ENCODE measurements around the gene KCNG1.

KCNG1 gene

DNA sequence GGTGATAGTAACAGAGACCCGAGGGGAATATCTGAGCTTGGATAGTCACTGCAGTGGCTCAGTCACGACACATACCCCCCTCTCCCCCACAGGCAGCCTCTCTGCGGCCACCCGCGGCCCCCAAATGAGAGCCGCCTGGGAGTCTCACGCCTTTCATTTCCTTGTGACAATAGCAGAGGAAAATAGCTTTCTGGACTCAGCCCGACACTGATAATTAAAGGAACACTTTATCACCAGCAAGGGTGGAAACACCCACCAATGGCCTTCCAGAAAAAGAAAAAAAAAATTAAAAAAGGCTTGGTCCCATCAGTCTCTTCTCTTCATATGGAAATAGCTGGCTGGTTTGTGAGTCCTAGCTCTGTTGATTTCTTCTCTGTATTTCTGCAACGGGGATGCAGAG lies 35.1 kb upstream of the KCNG1 start:
- Histone ChIP-seq H3K9me3 (replicated peaks; ENCODE audit: insufficient read depth, low read length) (no peaks in the 10 kb centered on the region), H3K79me2 (ENCODE audit: low read length) (no peaks in the 10 kb centered on the region), H3F3A (ENCODE audit: insufficient read depth, low read length) (no peaks in the 10 kb centered on the region), H3K9me2 (replicated peaks; ENCODE audit: insufficient read depth, low read length) (no peaks in the 10 kb centered on the region), H3K27ac (ENCODE audit: low read length) (no peak overlapping the region), H4K20me1 (ENCODE audit: insufficient read depth, low read length) (no peaks in the 10 kb centered on the region), H3K4me3 (ENCODE audit: low read length) (no peak overlapping the region), H3K4me1 (ENCODE audit: low read length) (no peaks in the 10 kb centered on the region), H3K36me3 (replicated peaks; ENCODE audit: insufficient read depth, low read length) (no peaks in the 10 kb centered on the region), H3K4me2 (ENCODE audit: low read depth, low read length) (peak overlapping the region; percentile 11; the same call in 1 of the 2 replicates), H2AFZ (ENCODE audit: low read length) (no peak overlapping the region), H3K27me3 (replicated peaks; ENCODE audit: insufficient read depth, low read length) (no peaks in the 10 kb centered on the region), H3K9ac (ENCODE audit: low read length) (no peak overlapping the region)
- TF ChIP-seq, protein P1, sequence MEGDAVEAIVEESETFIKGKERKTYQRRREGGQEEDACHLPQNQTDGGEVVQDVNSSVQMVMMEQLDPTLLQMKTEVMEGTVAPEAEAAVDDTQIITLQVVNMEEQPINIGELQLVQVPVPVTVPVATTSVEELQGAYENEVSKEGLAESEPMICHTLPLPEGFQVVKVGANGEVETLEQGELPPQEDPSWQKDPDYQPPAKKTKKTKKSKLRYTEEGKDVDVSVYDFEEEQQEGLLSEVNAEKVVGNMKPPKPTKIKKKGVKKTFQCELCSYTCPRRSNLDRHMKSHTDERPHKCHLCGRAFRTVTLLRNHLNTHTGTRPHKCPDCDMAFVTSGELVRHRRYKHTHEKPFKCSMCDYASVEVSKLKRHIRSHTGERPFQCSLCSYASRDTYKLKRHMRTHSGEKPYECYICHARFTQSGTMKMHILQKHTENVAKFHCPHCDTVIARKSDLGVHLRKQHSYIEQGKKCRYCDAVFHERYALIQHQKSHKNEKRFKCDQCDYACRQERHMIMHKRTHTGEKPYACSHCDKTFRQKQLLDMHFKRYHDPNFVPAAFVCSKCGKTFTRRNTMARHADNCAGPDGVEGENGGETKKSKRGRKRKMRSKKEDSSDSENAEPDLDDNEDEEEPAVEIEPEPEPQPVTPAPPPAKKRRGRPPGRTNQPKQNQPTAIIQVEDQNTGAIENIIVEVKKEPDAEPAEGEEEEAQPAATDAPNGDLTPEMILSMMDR (IDR thresholded peaks at IDR 0.05; ENCODE audit: low read length): no peak
- no peak for TF ChIP-seq EZH2 (optimal IDR thresholded peaks at IDR 0.05; ENCODE audit: low read depth, low read length)
- no peak for TF ChIP-seq EZH2phosphoT487 (IDR thresholded peaks at IDR 0.05; ENCODE audit: low read length)
- DNase-seq: no peak

DNA sequence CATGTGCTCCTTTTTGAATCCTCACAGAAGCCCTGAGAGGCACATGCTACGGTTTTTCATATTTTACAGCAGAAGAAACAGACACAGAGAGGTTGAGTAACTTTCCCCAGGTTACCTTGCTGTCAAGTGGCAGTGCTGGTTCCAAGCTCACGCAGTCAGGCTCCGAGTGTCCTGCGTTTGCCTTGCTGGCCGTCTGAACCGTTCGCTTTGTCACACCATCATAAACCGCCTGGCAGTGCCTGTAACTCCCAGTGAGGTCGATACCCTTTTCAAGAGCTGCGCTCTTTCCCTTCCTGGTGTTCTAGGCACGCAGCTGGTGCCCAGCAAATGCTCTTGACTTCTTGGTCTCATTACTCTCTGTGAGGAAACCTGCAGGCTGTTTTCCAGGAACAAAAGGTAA lies 31.3 kb upstream of the KCNG1 start:
- Histone ChIP-seq H3K27me3 (replicated peaks; ENCODE audit: insufficient read depth, low read length) (no peaks in the 10 kb centered on the region), H2AFZ (ENCODE audit: low read length) (no peak overlapping the region), H3K4me3 (ENCODE audit: low read length) (no peak overlapping the region), H3K36me3 (replicated peaks; ENCODE audit: insufficient read depth, low read length) (no peaks in the 10 kb centered on the region), H3K9ac (ENCODE audit: low read length) (no peak overlapping the region), H3K9me3 (replicated peaks; ENCODE audit: insufficient read depth, low read length) (no peaks in the 10 kb centered on the region), H4K20me1 (ENCODE audit: insufficient read depth, low read length) (no peaks in the 10 kb centered on the region), H3F3A (ENCODE audit: insufficient read depth, low read length) (no peaks in the 10 kb centered on the region), H3K79me2 (ENCODE audit: low read length) (no peaks in the 10 kb centered on the region), H3K27ac (ENCODE audit: low read length) (no peak overlapping the region), H3K9me2 (replicated peaks; ENCODE audit: insufficient read depth, low read length) (no peaks in the 10 kb centered on the region), H3K4me1 (ENCODE audit: low read length) (no peaks in the 10 kb centered on the region), H3K4me2 (ENCODE audit: low read depth, low read length) (no peak overlapping the region)
- no peak for DNase-seq
- TF ChIP-seq, protein P1 (IDR thresholded peaks at IDR 0.05; ENCODE audit: low read length): no peak
- TF ChIP-seq EZH2phosphoT487 (IDR thresholded peaks at IDR 0.05; ENCODE audit: low read length) (no peak), EZH2 (optimal IDR thresholded peaks at IDR 0.05; ENCODE audit: low read depth, low read length) (no peak)

DNA sequence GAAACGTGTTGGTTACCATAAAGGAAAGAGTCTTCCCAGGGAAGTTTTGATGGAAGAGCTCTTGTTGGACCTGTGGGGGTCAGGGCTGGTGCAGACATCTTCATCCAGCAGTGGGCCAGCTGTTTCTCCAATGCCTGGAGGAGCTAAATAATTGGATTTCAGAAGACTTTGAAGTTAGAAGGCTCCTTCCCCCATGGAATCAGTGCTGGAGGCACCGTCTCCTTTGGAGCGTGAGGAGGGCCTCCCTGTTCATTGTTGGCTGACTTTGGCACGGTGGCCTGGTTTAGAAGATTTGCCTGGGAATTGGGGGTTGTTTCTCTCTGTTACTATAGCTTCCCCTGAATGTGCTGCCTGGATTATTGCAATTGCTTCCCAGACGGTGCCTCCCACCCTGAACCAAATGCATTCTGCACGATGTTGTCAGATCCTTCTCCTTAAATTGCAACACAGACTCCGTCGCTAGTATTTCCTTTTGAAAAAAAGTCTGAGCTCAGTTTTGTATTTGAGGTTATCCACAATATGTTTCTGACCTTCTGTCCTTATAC lies 27.7 kb upstream of the KCNG1 start:
- TF ChIP-seq EZH2 (optimal IDR thresholded peaks at IDR 0.05; ENCODE audit: low read depth, low read length): no peak
- no peak for TF ChIP-seq EZH2phosphoT487 (IDR thresholded peaks at IDR 0.05; ENCODE audit: low read length)
- TF ChIP-seq, protein P1 (IDR thresholded peaks at IDR 0.05; ENCODE audit: low read length): no peak
- Histone ChIP-seq H3K4me2 (ENCODE audit: low read depth, low read length) (no peak overlapping the region), H3K4me1 (ENCODE audit: low read length) (no peaks in the 10 kb centered on the region), H3K79me2 (ENCODE audit: low read length) (no peaks in the 10 kb centered on the region), H4K20me1 (ENCODE audit: insufficient read depth, low read length) (no peaks in the 10 kb centered on the region), H3K36me3 (replicated peaks; ENCODE audit: insufficient read depth, low read length) (no peaks in the 10 kb centered on the region), H3K27ac (ENCODE audit: low read length) (no peak overlapping the region), H3K9me3 (replicated peaks; ENCODE audit: insufficient read depth, low read length) (no peaks in the 10 kb centered on the region), H2AFZ (ENCODE audit: low read length) (no peak overlapping the region), H3K4me3 (ENCODE audit: low read length) (no peak overlapping the region), H3K27me3 (replicated peaks; ENCODE audit: insufficient read depth, low read length) (no peaks in the 10 kb centered on the region), H3F3A (ENCODE audit: insufficient read depth, low read length) (no peaks in the 10 kb centered on the region), H3K9ac (ENCODE audit: low read length) (no peak overlapping the region), H3K9me2 (replicated peaks; ENCODE audit: insufficient read depth, low read length) (no peaks in the 10 kb centered on the region)
- DNase-seq: no peak
